HG03280 (cell line): ENCODE measurements around the gene FLYWCH1.

Experiments used
- ATAC-seq: cut with Tn5 transposase; IDR thresholded peaks from one replicate; pipeline ENCODE4 v1.9.1; 2021; ENCODE audit warnings: mild to moderate bottlenecking, moderate library complexity; ENCODE audit not compliant: unreplicated experiment

Gene FLYWCH1

DNA sequence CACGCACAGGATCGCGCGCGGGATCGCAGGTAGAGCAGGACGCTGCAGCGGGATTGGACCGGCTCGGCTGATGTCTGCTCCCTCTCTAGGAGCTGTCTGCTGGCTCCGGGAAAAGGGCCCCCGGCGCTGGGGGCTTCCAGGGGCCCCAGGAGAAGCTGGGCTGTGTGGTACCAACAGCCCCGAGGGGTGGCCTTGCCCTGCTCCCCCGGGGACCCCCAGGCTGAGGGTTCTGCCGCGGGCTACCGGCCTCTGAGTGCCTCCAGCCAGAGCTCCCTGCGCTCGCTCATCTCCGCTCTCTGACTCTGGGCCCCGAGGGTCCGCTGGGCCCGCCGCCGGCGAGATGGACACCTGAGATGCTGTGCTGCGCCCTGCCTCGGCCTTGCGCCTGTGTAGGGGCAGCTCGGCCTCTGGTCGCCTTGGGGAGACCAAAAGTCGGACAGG lies 56.0 kb downstream of the FLYWCH1 start:
- ATAC-seq: no peak

DNA sequence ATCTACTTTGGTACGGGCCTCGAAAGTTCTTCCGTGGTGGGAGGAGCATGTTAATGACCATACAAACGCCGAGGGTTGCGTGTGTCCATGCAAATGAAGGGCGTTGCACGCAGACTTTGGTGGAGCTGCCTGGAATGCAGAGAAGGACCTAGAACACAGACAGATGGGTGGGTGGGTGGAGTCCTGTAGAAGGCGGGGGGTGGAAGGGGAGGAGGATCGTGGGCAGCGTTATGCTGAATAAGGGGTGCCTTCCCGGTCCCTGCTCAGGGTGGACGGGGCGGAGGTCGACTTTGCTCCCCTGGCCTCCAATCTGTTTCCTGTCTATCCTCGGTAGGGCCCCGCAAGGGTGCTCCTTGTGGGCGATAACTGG lies 56.6 kb downstream of the FLYWCH1 start:
- ATAC-seq: no peak

GRCh38 chr16:2968738-2969544 lies 57.2 kb downstream of the FLYWCH1 start, which contains the start of gene PAQR4:
Gene PAQR4 (plus strand): TSS chr16:2969348. CDS start chr16:2969675, 327 bp downstream.
- ATAC-seq: peak; percentile 80

GRCh38 chr16:2969545-2970521 lies 58.1 kb downstream of the FLYWCH1 start:
- ATAC-seq: peak; percentile 35

GRCh38 chr16:2970563-2970962 lies 58.8 kb downstream of the FLYWCH1 start:
- no peak for ATAC-seq

- no peak for ATAC-seq
These were observed 59.6 kb downstream of the FLYWCH1 start for GRCh38 chr16:2971134-2971984.

- ATAC-seq: no peak
These were observed 60.5 kb downstream of the FLYWCH1 start for GRCh38 chr16:2971985-2972784.

- no peak for ATAC-seq
These were observed 61.4 kb downstream of the FLYWCH1 start for GRCh38 chr16:2973093-2973492.

- no peak for ATAC-seq
These were observed 62.0 kb downstream of the FLYWCH1 start for GRCh38 chr16:2973605-2974318.

- no peak for ATAC-seq
These were observed 62.8 kb downstream of the FLYWCH1 start for GRCh38 chr16:2974319-2975056.

DNA sequence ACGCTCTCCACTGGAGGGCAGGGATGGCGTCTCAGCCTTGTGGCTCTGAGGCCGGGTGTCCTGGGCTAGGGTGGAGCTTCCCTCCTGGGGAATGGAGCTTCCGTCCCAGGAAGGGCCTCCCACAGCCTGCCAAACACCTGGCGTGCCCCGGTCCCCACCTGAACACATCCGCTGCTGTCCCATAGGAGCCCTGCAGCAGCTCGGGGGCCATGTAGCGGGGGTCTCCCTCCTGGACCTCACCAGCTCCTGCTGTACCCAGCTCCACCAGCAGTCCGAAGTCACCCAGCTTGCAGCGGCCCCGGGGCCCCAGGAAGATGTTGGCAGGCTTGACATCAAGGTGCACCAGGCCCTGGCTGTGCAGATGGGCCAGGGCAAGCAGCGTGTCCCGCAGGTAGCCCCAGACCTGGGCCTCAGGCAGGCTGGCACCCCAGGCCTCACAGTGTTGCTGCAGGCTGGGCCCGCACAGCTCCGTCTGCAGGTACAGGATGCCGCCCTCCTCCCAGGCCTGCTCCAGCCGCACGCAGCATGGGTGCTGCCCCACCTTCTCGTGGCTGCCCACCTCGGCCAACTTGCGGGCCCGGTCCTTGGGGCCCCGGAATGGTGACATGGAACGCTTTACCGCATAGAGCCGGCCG lies 63.5 kb downstream of the FLYWCH1 start:
- no peak for ATAC-seq

DNA sequence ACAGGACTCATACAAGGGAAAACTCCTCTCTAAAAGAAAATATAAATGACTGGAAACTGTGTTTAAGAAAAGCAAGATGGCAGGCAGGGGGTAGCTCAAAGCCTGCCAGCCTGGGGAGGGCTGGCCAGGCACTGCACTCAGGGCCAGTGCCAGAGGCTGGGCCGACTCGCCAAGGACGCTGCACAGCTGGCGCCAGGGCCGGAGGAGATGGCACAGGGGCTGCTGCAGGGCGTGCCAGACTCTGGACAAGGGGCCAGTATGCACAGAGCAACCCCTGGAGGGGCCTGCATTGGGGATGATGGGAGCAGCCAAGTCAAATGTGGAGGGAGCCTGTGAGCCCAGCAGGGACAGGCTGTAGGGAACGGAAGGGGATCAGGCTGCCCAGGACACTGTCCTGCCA lies 64.5 kb downstream of the FLYWCH1 start:
- no peak for ATAC-seq

- no peak for ATAC-seq
These were observed 64.9 kb downstream of the FLYWCH1 start for GRCh38 chr16:2976673-2977072.

DNA sequence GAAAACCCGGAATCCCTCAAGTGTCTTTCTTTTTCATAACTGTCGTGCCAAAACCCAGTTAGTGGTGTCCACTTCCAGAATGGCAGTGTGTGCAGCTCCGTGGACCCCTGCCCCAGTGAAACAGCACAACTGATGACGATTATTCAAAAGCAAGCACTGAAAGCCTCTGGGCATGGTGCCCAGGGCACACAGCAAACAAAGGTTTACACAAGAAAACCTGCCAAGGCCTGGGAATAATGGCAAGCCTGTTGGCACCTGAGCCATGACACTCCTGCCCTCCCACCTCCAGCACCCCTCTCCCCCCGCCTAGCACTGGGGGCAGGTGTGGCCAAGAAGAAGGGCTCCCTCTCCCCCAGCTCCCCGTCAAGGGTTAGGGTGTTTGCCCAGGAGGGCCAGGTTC lies 65.7 kb downstream of the FLYWCH1 start:
- ATAC-seq: no peak

- no peak for ATAC-seq
These were observed 68.0 kb downstream of the FLYWCH1 start for GRCh38 chr16:2979669-2980226.

- peak; percentile 86 for ATAC-seq
These were observed 68.8 kb downstream of the FLYWCH1 start, which contains the start of gene PKMYT1 for GRCh38 chr16:2980227-2981176. Gene PKMYT1 (minus strand): TSS chr16:2980446. CDS start chr16:2979657, 789 bp downstream.
